COR-L47 (cell line): ENCODE measurements around the gene RXRA.

Source experiments
- DNase-seq: peaks from one replicate; lab custom pipeline; 2025; lab: John Stamatoyannopoulos, UW

Gene RXRA

DNA sequence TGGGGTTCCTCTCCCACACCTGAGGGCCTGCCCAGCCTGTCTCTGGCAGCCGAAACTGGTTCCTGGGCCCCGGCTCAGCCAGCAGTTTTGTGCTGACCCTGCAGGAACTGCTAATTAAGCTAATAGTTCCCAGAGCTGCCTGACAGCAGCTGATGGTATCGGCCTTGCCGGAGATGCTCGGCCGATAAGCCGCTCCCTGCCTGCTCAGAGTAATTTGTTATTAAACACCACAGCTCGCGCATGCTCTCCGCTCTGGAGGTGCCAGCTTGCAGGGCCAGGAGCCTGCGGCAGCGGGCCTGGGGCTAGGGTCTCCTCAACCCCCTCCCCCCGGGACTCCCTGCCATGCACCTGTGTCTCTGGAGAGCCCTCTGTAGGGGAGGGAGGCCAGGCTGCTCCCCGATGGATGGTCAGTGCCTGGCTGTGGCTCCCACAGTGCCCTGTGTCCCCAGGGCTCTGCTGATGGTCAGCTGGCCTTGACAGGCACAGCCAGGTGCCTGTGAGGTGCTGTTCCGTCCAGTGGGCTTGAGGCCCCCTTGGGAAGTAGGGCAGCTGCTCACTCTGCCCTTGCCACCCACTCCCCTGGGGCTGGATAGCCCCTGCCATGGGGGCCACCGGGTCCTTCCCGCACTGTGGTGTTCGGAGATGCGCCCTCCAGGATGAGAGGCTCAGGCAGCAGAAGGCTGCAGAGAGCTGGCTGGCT lies 41.7 kb downstream of the RXRA start:
- DNase-seq = peak; percentile 38

DNA sequence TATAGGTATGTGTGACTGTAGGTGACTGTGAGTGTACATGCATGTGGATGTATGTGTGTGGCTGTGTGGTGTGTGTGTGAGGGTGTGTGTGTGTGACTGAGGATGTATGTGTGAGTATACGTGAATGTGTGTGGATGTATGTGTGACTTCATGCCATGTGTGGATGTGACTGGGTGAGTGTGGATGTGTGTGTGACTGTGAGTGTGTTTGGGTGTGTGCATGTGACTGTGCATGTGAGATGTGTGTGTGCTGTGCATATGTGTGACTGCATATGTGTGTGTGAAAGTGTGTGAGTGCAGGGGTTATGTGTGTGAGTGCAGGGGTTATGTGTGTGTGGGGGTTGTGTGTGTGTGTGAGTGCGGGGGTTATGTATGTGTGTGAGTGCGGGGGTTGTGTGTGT lies 42.3 kb downstream of the RXRA start:
- no peak for DNase-seq

DNA sequence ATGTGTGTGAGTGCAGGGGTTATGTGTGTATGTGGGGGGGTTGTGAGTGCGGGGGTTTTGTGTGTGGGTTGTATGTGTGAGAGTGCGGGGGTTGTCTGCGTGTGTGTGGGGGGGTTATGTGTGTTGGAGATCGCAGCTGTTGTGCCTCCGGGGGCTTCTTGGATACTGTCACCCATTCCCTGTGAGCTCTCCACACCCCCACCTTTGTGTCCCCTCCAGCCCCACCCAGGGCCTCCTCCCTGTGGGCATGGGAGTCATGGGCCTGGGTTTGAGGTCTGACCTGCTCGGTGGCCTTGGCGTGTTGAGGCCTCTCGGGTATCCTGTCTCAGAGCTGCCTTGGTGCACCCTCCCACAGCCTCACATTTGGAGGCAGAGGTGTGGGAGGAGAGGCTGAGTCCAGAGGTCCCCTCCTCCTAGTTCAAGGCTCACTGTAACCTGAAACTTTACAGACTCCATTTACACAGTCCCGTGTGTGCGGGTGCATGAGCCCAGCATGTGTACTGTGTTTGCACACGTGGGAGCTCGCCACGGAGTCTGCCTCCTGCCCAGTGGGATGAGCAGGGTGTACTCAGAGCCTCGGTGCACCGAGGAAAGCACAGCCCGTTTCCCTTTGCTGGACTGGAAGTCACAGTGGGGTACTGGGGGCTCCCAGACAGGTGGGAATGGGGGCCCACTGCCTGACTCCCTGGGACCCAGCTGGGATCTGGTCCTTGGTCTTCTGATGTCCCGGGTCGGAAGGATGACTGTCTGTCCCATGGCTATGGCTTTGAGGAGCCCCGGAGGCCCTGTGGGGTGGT lies 43.4 kb downstream of the RXRA start:
- DNase-seq = no peak

DNA sequence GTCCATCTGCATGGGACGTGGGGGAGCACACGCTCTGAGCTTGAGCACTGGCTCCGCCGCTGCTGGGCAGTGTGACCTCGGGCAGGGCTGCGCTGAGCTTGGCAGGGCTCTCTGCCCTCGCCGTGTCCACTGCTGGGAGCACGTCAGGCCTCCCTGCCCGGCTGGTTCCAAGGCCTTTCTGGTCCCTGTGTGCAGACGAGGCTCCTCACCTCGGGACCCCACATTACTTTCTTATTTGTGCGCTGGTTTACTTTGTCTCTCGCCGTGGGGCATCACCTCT lies 43.9 kb downstream of the RXRA start:
- no peak for DNase-seq

DNA sequence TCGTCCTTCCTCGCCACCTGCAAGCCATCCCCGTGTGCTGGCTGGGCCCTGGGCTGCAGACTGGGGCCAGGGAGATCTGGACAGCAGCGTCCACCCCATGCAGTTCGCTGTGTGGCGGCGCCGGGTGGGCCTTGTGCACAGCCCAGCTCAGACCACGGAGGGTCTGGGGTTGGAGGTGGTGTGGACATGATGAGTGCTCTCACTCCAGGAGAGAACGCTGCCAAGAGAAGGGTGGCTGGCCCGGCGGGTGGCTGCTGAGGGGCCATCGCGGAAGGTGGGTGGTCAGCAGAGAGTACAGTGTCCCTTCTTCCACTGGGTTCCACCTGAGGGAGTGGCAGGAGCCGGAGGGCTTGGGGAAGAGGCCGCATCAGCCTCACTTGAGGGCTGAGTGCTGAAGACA lies 44.4 kb downstream of the RXRA start:
- no peak for DNase-seq

DNA sequence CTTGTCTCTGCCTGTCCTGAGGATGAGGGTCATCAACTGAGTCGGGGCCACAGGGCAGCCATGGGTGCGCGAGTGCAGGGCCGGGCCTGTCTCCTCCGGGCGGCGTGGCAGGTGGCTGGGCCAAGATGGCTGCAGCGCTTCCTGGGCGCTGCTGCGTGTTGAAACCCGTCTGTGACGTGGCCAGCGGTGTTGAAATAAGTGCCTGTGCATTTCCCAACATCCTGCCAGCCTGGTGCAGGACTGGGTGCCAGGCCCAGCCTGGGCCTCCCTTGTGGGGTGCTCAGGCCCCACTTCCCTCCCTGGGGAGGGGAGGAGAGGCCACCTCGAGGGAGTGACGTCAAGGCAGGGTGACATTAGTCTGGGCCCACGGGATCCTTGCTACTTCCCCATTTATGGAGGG lies 45.5 kb downstream of the RXRA start:
- DNase-seq = no peak

DNA sequence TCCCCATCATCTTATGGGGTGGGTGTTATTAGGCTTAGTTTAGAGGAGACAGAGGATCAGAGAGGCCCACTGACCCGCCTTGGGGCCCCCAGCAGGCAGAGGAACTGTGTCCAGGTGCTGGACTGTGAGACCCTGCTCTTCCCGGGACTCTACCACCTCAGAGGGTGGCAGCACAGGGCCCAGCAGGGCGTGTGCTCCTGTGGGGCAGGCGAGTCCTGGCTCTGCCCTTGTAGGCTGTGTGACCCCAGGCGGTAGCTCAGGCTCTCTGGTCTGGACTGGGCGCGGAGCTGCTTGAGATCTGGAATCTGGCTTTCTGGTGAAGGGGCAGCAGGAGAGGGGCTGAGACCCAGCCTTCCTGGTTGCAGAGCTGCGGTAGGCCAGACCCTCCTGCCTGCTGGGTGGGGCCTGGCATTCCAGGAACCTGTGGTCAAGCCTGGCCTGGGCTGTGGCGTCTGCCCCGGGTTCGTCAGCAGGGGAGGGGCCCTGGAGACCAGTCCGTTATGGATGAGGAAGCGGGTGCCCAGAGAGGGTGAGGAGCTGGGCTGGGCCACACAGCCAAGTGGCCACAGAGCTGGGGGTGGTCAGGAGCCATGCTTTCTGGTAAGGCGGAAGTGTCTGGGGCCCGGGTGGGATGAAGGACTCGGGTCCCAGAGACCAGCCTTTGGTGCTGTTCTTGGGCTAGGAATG lies 46.5 kb downstream of the RXRA start:
- DNase-seq = no peak

DNA sequence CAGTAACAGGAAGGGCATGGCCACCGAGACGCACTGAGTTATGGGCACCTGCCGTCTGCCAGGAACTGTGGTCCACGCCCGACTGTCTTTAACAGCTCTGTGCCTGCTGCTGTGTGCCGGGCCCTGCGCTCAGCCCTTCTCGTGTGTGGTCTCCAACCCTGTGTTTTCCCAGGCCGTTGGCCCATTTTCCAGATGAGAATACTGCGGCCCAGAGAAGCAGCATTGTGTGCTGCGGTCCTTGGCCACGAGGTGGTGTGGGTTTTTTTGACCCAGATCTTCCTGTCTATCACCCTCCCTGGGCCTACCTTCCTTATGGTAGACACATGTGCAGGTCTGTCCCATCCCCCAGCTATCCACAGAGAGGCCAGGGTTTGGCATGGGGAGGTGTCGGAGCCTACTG lies 47.0 kb downstream of the RXRA start:
- no peak for DNase-seq

DNA sequence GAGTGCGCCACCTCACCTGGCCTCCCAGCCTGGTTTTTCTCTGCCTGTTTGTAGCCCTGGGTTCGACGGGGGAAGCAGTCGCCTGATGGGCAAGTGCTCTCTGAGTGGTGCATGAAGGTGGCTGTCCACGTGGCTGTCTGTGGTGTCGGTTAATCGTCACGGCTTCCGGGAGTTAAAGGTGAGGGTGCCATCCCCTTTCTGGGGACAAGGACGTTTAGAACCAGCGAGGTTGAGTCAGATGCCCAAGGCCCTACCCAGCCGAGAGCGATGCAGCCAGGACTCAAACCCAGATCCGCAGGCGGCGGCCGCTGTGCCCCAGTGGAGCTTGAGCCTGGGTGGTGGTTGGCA lies 47.7 kb downstream of the RXRA start:
- DNase-seq = no peak

DNA sequence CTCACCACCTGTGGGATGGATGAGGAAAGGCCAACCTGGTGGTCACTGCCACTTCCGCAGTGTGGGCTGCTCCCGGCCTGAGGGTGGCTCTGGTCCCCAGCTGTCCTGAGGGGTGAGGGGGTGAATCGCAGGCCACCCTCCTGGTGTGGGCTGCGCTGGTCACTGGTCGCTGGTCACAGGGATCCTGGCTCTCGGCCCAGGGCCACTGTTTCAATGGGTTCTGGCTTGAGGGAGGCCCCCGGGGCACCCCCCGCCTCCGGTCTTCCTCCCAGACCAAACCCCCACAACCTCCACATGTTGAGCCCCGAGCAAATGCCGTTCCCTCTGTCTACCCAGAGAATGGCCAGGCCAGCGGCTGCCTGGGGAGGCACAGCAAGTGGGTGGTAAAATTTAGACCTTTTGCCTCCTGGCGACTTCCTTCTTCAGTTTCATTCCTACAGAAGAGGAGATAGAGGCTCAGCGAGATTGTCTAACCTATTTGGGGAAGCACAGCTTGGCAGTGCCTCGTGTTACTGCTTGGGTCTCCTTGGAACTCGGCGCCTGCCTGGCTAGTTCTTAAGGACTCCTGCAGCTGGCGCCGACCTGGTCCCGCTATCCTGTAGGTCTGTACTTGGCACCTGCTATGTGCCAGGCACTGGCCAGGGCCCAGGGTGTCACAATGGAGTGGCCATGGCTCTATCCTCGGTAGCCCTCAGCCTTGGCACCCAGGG lies 48.2 kb downstream of the RXRA start:
- no peak for DNase-seq

DNA sequence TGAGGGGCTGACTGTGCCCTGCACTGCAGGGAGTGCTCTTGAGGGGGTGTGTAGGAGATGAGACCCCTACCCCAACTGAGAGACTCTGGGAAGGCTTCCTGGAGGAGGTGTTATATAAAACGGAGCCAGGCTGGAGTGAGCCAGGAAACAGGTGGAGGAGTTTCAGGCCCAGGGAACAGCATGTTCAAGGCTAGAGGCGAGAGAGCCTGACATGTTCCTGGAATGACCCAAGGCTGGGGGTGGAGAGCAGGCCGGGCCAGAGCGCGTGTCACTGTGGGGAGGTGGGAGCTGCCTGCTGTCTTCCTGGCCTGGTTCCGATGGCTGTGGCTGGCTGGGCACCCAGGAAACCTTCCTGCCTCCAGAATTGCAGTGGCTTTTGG lies 48.7 kb downstream of the RXRA start:
- no peak for DNase-seq

DNA sequence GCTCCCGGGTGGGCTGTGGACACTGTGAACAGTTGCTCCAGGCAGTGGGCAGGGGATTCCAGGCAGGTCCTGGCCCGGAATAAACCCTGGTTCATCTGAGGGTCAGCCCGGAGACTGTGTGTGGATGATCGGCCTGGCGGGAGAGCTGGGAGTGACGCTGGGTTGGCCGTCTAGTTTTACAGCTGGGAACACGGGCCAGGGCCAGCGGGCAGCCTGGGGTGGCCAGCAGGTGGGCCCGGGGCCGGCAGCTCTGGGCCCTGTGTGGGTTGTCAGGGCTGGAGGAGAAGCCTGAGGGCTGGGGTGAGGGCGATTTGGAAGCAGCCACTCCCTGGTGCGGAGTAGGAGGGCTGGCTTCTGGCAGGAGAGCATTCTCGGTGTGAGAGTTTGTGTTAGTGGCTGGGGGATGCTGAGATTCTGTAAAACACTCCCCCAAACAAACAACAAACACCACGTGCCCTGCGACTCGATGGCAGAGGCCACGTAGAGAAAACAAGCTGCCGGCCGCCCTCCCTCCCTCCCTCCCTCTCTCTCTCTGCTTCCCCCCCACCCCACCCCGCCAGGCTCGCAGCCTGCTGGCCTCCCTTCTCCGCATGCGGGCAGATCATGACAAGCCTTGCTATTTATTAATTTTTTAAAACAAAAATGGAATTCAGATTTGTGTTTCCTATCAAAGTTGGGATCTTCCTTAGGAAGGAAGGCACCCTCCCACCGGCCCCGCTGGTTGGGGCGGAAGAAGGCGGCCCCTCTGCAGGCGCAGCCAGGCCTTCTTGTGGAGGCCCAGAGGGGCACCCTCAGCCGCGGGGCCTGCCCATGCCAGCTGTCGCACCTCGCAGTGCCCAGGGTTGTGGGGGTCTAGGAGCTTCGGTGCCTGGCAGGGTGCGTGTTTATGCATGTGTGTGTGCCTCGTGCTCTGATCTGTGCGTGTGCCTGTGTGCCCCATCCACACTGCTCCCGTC lies 49.5 kb downstream of the RXRA start:
- no peak for DNase-seq

DNA sequence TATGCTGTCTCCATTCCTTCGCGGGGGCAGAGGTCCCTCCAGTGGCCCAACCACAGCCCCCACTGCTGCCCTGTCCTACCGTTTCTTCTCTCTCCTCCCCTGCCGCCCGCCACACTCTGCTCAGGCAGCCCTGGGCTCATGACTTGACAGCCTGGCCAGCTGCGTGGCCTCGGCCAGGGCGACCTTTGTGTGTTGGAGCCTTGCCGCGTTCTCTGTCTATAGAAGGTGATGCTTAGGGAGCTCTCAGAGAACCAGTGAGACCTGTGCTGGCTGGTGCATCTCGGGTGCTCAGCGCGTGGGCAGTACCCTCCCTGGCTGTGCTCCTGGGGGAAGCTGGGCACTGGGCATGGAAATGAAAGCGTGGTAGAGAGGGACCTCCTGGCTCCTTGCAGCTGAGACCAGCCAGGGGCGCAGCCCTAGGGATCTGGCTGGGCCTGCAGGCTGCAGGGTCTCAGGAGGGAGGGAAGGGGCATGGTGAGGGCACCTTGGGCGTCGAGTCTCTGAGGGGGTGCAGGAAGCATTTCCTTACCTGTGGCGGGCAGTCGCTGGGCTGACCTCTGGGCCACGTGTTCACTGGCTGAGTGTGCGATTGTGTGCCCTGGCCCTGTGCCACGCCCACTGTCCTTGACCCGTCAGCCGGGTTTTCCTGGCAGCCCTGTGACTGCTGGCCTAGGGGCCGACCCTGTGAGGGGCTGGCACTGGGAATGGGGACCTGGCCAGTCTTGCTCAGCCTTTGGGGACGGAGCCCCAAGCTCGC lies 50.3 kb downstream of the RXRA start:
- DNase-seq = no peak

DNA sequence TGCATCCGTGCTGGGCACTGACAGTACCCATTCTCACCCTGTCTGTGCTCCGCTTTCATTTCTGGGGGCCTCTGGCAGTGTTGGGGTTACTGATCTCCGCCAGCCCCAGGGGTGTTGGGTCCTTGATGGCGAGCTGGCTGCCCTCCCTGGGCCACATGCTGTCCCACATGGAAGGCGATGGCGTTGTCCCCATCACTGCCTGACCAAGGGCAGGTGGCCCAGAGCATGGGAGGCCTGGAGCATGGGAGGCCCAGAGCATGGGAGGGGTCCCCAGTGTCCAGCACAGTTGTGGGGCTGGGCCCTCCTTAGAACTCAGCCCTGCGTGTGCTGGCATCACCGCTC lies 50.9 kb downstream of the RXRA start:
- DNase-seq = no peak

DNA sequence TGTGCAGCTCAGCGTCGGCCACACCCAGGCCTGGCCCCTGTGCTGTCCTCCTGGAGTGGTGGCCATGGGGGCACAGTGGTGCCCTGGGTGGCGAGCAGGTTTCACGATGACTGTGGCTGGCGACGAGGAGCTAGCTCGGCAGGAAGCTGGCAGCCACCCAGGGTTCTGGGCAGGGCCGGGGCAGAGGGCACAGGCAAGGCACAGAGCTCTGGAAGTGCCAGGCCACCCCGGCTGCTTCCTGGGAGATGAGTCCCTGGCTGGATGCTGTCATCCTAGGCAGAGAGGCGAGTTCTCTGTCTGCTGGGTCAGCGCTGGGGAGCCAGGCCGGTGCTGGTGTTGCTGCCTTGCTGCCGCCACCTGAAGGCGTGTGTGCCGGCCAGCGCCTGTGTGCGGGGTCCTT lies 51.7 kb downstream of the RXRA start:
- peak; percentile 34 for DNase-seq

DNA sequence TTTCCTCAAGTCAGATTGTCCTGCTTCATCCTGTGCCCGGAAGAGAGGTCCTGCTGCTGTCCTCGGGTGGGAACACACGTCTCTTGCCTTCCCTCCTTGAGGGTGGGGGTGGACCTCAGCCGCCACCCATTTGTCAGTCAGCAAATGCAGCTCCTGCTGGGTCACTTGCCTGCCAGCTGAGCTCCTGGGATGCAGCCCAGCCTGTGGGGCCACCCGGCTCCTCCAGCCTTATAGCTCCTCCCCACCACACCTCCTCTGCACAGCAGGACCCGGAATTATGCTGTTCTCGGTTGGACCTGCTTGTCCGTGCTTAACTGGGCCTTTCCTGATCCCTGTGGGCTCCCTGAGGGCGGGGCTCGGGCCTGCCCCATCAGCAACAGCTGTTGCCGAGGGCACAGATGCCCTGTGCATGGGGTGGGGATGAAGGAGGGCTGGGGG lies 52.7 kb downstream of the RXRA start:
- peak; percentile 84 for DNase-seq

DNA sequence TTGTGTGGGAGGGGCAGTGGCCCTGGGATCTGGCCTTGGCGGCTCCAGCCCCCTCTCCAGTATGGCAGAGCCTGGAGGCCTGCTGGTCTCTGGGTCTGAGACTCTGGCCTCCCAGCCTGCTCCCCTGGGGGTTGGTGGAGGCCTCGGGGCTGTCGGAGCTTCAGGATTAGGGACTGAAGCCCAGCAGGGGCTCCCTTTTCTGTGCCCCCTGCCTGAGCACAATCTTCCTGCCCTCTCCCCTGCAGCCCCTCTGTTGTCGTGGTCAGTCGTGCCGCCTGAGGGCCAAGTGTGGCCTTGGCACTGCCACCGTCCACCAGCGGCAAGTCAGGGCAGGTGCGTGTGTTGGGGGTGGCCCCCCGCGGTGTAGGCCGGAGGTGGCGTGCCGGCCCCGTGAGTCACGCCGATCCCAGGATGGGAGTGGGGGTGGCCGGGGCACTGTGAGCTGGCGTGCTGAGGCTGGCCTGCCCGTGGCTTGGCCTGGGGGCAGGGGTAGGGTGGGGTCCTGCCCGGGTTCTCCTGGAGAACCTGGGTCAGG lies 53.6 kb downstream of the RXRA start:
- no peak for DNase-seq

DNA sequence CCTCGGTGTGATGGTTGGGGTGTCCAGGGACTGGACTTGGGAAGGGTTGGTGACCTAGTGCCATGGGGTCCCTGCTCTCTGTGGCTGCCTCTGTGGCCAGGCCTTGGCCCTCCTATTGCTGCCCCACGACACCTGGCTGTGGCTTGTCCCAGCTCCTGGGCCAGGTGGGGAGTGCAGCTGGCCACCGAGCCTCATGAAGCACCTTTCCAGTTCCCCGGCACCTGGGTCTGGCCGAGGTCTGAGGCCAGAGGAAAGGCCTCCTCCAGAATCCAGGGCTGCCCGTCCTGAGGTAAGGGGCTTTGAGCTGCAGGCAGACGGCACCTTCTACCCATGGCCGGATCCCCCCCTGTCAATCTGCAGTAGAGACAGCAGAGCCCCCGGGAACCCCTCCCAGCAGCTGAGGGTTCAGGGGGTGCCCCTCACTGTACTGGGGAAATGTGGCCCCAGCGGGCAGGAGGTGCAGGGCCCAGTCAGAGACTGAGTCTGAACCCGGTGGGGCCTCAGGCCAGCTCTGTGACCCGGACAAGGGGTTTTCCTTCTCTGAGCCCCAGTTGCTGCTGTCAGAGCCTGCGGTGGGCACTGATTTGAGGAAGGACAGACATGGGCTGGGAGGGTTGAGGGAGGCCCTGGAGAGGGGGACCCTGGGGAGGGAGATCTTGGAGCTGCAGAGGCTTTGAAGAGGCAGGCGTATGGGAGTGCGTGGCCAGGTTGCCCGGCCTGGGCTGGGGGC lies 54.5 kb downstream of the RXRA start:
- DNase-seq = no peak

DNA sequence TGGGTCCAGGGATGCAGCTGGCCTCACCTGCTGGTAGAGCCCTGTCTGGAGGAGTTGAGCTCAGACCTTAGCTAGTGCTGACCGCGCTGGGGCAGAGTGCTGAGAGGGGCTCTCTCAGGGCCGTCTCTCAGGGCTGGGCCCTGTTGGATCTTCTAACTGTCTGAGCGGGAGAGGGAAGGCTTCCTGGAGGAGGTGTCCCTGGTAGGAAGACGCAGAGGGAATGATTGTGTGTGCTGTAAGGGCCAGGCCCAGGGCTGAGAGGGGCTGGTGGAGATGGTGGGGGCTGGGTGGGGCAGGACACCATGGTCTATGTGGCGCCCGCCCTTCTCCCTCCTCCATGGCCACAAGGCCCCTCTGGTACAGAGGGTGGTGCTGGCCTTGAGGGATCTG lies 55.0 kb downstream of the RXRA start:
- no peak for DNase-seq
